RKO (cell line): ENCODE data around the gene PKNOX2.

Experiments
- DNase-seq: peaks from one replicate; pipeline ENCODE4 v3.0.0-alpha.2; 2016; ENCODE audit warnings: low spot score

The PKNOX2 gene, protein sequence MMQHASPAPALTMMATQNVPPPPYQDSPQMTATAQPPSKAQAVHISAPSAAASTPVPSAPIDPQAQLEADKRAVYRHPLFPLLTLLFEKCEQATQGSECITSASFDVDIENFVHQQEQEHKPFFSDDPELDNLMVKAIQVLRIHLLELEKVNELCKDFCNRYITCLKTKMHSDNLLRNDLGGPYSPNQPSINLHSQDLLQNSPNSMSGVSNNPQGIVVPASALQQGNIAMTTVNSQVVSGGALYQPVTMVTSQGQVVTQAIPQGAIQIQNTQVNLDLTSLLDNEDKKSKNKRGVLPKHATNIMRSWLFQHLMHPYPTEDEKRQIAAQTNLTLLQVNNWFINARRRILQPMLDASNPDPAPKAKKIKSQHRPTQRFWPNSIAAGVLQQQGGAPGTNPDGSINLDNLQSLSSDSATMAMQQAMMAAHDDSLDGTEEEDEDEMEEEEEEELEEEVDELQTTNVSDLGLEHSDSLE

DNA sequence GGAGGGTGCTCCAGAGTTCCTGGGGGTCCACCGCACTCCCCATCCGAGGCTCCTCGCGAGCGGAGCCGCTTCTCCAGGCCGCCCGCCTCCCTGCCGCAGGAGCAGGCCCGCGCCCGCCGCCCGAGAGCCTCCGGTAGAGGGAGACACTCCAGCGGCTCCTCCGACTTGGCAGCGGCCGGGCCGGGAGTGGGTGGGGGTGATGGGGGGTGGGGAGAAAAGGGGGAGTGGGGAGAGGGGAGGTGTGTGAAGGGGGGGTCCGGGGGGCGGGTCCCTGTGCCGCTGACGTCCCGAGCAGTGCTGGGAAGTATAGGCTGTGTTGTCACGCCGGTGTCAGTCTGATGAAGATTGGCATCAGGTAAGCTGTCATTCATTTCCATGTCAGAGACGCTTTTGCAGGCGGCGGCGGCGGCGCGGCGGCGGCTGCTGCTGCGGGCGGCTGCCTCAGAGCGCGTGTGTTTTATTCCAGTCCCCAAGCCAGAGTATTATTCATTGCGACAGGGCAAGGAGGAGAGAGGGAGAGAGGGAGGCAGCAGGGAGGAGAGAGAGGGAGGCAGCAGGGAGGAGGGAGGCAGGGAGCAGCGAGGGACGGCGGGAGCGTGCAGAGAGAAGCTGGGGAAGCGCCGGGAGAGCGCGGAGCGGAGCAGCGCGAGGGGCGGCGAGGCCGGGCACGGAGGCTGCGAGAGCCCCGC lies at the start of gene PKNOX2:
Gene PKNOX2, plus strand, starts transcription at position 330 of the 689 bp plus-strand sequence. CDS start 186,555 bp downstream, outside the sequence.
- DNase-seq: no peak

DNA sequence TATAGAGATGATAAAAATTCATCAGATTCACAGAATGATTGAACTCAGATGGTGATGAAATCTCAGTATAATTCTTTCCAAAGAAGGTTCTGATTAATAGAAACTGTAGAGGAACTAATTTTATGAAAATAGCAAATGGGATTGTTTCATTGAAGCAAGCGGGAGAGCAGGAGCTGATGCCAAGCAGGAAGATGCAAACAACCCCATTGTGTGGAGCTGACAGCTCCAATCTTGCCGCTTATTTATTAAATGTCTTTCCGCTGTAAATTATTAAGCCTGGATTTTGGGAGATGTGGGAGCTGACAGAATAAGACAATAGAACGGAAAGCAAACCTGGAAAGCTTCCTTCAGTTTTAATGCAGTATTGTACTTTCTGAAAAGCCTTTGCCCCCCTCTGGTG lies 47.1 kb upstream of the PKNOX2 start:
- DNase-seq: no peak

DNA sequence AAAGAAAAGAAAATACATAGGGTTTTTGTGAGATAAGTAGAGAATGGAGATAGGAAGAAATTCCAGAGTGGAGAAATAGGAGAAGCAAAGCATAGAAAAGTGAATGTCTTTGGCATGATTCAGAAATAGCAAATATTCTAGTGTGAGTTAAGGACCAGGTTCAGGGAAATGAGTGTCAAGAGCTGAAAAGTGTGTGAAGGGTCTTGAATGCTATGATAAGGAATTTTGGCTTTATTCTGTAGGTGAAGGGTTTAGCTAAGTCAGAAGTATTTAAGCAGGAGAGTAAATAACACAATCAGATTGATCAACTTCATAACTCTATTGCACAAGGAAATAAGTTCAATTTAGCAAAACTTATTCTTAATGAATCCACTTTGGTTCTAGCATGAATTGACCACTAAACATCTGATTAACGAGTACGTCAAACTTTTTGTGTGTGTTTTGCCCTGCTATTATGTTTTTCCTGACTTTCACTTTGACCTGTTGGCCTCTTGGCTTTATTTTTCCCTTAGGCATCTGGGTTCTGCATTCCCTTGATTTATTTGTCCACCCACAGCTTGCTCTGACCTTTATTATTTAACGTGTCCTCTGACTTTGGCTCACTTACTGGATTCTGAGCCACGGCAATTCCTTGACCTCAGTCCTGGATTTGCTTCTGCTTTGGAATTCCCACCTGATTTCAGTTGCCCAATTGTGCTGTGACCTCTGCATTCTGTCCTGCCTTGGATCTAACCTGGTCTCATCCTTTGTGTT lies 41.2 kb upstream of the PKNOX2 start:
- DNase-seq: no peak

DNA sequence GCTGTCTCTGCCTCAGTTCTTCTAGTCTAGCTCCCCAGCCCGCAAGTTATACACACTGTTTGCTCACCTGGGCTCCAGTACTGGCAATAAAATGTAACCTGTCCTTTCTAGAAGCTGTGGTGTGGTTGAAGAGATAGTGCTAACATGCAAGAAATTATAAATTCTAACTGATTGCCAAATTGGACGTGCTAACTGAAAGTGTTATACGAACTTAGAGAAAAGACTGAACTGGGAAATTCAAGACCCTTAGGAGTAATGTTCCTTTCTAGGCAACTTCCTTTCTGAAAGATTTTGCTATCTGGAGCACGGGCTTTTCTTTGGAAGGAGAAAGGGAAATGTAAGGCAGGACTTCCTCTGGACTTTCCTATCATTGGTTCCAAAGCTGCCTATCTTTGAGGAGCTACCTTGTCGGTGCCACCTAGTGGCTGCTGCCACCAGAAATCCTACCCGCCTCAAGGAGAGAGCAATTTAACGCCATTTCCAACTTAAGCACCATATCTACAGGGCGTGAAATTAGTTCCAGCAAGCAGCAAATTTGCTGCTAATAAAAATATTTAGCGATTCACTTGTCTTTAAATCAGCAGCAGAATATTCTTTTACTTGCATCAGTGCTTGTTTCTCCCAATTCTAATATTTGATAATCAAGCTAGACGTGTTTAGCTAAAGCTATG lies 40.5 kb upstream of the PKNOX2 start:
- peak; percentile 66 for DNase-seq

DNA sequence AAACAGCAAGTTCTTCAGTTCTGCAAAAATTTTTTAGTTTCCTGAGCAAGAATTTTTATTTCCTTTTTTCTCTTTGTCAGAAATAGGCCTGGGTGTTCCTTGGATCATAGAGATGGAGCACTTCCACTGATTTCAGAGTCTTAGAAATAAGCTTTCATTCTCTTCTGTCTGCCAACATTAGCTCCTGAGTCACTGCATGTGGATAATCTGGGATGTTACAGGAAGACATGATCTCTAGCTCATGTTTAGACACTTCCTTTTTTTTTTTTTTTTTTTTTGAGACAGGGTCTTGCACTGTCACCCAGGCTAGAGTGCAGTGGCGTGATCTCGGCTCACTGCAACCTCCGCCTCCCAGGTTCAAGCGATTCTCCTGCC lies 39.9 kb upstream of the PKNOX2 start:
- DNase-seq: no peak

DNA sequence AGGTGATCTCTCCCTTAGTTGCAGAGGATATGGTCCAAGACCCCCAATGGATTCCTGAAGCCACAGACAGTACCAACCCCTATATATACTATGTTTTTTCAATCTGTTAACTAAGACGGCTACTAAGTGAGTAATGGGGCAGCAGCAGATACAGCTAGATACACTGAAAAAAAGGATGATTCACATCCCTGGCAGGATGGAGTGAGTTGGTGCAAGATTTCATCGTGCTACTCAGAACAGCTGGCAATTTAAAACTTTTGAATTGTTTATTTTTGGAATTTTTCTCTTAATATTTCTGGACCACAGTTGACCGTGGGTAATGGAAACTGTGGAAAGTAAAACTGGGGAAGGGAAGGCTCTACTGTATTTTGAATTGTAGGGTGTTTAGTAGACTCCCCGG lies 36.1 kb upstream of the PKNOX2 start:
- peak; percentile 45 for DNase-seq

DNA sequence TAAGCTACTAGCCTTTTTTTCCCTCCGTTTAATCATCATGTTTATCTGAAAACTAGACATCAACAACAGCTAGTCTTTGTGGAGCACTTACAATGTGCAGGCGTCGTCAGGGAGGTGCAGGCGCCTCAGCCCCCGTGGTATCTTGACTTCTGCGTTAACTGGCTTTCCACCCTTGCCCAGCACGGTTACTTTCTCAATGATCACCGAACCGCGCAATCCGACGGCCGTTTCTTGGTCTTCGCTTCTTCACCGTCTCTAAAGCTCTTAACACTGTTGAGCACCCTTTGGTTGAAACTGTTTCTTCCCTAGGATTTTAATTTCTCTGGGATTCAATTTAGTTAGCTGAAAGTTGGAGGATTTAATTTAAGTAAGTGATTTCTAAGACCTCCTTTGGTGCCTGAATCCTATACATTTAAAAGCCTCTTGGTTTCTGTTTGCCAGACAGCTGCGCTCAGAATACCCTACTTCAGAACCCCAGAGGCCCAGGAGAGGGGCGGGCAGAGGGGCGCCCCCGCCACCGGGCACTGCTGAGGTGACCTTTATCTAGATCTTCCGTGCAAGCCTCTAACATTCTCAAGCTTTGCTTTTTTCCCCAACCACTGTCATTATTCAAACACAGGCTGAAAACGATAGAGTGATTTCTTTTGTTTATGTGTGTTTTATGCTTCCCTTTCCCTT lies 35.1 kb upstream of the PKNOX2 start:
- no peak for DNase-seq

DNA sequence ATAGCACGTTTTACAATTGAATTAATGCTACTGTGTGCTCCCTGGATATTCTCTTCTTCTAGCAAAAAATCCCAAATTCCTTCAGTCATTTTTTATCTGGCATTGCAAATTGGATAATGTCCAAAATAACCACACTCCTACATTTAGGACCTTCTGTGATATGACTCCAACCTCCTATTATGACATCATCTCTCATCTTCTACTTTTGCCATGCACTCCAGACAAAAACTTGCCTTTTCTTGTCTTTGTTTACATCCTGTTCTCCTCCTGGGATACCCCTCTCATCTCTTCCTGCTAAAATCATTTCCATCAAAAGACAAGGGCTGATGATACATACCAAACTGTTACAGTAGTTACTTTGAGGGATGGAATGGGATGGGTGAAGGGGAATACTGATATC lies 32.5 kb upstream of the PKNOX2 start:
- DNase-seq: no peak

DNA sequence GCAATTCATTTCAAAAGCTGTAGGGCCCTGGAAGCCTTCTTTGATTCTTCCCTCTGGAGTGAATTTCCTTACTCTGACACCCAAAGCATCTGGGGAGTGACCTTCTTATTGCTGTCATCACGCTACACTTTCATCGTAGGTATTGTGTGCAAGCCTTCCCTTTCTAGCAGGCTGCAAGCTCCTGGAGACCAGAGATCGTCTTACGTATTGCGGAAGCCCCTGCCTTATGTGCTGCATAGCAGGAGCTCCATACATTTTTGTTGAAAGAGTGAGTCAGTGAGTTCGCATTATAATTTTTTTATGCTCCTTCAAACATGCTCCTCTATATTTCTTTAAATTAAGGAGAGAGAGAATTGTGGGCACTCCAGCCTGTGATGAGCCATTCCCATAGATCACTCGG lies 32.0 kb upstream of the PKNOX2 start:
- DNase-seq: no peak

DNA sequence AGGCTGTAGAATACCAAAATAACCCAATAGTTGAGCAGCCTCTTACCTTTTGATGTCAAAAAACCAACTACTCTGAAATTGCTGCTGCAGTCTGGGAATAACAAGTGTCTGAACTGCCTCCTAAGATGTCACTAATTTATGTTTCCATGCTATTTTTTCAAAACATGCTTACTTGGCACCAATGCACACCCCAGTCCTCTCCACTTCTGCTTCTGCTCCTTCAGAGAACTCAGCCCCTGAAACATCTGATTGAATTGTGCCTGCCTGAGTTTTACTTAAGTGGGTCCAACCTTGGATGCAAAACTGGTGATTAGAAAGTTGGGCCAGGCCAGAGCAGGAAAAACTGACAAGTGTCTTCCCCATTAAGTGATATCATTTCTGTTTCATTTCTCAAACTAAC lies 28.6 kb upstream of the PKNOX2 start:
- no peak for DNase-seq

DNA sequence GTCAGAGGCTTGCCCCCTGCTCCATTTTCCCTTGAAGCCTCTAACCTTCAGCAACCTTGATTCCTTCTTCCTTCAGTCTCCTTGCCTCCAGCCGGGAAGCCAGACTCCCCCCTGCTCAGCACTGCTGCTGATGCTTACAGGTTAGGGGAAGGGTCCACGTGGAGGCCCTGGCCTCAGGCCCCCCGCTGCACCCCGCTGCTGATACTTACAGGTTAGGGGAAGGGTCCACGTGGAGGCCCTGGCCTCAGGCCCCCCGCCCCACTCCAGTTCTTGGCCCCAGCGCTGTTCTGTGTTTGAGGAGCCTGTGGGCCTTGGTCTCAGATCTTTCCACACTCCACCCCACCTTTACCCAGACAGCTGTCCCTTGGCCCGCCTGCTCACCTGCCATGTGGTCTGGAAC lies 25.6 kb upstream of the PKNOX2 start:
- no peak for DNase-seq

DNA sequence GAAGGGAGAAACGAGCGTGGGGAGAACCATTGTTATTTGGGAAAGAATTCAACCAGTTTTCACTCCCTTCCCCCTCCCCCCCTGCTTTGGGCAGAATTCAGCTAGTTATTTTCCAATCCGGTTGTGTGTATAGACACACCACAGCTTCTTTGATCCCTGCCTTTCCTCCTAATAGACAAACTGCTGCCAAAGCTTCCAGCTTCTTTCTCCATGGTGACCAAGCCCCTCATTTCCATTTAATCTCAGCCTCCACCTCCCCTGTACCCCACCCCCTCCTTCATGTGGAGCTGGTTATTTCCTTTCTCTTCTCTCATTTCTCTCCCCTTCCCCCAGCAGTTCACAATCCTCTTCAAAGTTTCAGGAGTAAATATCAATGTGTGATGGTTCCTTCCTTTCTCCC lies 24.8 kb upstream of the PKNOX2 start:
- DNase-seq: no peak

DNA sequence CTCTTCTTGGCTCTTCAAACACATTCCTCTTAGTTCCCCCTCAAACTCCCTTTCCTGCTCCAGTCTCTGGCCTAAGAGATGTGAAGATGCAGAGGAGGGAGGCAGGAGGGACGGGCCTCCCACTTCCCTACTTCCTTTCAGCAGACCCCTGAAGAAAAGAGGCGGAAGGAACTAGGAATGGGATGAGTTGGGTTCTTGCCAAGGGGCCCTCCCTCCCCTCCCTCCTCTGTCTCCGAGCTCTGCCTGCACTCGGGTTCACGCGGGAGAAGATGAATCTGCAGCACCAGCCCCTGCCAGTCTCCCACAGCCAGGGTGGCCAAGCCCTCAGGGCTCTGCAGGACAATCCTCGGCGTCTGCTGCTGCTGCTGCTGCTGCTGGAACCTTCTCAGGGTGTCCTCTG lies 24.3 kb upstream of the PKNOX2 start:
- DNase-seq: no peak

DNA sequence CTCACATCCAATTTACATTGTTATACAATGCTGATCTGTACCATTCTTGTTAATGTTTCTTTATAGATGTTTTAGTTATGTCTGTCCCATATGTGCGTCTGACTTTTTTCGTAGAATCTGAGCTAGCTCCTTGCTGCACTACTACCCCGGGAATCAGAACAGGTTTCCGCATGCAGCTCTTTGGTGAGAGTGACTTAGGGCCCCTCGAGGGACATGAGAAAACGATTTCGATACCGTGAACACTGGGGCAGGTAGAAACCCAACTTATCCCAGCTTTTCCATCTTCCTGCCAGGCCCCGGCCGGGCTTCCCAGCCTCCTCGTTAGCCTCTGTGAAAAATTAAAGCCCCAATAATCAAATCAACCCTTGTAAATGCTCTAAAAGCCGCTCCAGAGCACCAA lies 23.4 kb upstream of the PKNOX2 start:
- no peak for DNase-seq

DNA sequence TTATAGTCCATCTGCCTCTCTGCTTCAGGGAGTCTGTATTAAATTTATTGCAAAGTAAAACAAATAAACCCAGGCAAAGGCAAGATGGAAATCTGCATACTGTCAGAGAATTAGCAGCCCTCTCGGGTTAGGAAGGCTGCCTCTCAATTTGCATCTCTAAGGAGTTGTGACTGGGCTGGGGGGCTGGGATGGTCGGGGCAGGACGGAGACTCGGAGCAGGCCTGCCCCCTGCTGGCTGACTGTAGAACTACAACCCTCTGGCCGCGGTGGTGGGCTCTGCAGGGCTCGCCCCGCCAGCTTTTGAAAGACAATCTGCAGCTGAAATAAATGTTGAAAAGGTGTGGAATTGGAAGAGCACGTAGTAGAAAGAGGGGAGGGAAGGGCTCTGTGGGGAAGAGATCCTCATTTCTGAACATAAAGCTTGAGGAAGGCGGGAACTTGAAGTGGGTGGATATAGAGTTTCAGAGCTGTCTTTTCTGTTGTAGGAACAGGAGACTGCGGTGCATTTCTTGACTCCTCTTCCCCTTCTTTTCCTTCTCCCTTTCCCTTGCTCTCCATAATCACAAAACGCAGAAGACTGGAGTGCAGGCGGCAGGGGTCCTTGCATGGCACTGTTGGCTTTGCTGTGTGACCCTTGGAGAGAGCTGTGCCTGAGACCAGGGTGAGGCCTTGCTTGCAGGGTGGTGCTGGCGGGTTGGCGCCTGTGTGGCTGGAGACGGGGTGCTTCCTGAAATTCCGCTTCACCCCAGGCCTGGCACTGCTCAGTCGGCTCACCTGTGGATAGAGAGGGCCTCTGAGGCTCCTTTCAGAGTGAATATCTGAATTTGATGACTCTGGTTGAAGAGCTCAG lies 22.6 kb upstream of the PKNOX2 start:
- no peak for DNase-seq

DNA sequence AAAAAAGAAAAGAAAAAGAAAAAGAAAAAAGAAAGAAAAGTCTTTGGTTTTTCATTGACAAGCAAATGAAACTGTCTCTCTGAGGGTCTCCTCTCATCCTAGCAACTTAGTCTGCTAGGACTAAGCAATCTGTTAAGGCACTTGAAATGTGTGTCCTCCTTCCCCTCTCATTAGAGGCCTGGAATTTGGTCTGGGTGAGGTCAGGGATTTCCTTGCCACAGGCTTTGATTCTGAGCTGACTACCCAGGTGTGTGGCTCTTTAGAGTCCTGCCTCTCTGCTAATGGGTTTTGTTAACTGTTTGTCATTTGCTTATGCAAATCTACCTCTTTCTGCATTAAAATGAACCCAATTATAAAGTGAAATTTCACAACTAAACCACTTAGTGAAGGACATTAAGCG lies 18.3 kb upstream of the PKNOX2 start:
- DNase-seq: no peak

DNA sequence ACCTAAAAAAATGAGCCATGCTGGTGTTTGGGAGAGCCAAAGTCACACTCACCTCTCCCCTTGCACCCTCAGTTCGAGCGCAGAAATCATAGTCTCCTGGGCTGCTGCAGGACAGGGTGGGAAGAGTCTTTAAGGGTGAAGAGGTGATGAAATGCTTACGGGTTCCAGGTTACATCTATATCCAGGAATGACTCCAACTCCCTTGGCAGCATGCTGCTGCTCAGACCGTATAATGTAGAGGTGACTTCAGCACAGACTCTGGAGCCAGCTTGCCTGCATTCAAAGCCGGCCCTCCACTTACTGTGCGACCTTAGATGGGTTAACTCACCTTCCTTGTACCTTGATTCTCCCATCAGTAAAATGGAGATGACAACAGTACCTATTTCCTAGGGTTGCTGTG lies 17.3 kb upstream of the PKNOX2 start:
- DNase-seq: no peak

DNA sequence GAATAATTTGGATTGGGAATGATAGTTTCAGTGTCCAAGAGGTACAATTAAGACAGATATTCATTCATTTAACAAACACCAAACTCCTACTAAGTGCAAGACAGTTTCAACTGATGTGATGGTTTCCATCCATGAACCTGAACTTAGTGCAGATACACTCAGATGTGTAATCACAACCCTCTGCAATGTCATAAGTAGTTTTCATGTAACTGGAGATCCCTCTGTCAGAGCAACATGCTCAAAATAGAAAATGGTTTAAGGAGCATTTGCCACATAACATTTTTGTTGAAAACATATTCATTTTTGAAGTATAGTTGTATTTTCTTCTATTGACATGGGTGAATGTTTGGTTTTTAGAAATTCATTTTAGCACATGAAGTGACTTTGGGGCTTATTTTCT lies 16.5 kb upstream of the PKNOX2 start:
- no peak for DNase-seq

DNA sequence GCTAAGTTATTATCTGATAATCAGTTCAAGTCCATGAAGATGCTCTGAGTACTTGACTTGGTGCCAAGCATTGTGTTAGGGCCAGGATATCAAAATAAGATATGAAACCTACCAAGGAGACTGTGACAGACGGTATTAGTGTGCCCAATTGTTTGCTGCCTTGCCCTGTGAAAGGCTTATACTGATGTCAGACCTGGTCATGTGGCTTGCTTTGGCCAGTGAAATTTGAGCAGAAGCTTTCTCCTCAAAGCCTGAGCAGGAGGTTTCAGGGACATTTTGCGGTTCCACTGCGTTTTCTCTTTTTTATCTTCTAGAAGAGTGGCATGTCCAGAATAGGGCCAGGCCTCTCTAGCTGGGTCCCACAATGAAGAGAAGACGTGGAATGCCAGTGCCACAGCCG lies 15.8 kb upstream of the PKNOX2 start:
- no peak for DNase-seq

DNA sequence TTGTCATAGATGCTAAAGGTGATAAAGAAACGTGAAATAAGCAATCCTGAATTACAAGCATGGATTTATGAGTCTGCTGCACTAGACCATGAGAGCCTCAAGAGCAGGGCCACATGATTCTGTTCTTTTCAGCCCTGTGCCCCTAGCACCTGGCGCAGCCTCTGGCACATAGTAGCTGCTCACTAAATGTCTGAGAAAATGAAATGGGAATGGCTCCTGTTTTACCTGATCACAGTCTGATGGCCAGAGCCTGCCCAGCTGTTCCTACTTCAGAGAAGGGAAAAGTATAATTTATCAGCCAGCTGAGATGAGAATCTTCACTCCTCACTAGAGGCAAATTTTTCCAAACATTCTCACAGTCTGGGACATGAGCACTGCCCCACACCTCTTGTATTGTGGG lies 10.7 kb upstream of the PKNOX2 start:
- DNase-seq: no peak
